ENCODE results near the gene SFR1. TPM values are rescaled to one million over a fixed set of nuclear protein-coding genes. Genes with fewer than 3 reads are reported as not detected.

Gene SFR1
- total RNA-seq, 3 donors from 2014 or later, result 6.3 to 11.4 (median 8.2) TPM

GRCh38 chr10:104098358-104098925 is 23.5 kb upstream of the SFR1 start:
- no peak for DNase-seq (ENCODE audit: low spot score in 2 of 2)
- intact Hi-C loops (cut with DNase I; ENCODE audit: low total_unique reads), result no loop called here
- TF ChIP-seq POLR2AphosphoS5 (IDR thresholded peaks at IDR 0.05) (no peak), CTCF (IDR thresholded peaks at IDR 0.05) (no peak), POLR2A (IDR thresholded peaks at IDR 0.05) (no peak)

GRCh38 chr10:104099269-104099668 is 22.7 kb upstream of the SFR1 start:
- Histone ChIP-seq H3K4me3 (no peak overlapping the region), H3K27me3 (no peaks in the 10 kb centered on the region), H3K27ac (no peak overlapping the region), H3K4me1 (no peaks in the 10 kb centered on the region), H3K36me3 (no peaks in the 10 kb centered on the region), H3K9me3 (no peaks in the 10 kb centered on the region)
- DNase-seq (ENCODE audit: low spot score in 2 of 2), result no peak
- intact Hi-C loops (cut with DNase I; ENCODE audit: low total_unique reads), result no loop called here
- no peak for TF ChIP-seq POLR2AphosphoS5 (IDR thresholded peaks at IDR 0.05)
- no peak for TF ChIP-seq CTCF (IDR thresholded peaks at IDR 0.05)
- TF ChIP-seq POLR2A (IDR thresholded peaks at IDR 0.05), result no peak

More at GRCh38 chr10:104098358-104098925, 23.5 kb upstream of the SFR1 start:
- Histone ChIP-seq H3K36me3 (no peaks in the 10 kb centered on the region), H3K9me3 (peaks cover 0 to 4% of the 10 kb centered on the region in 2 donors), H3K27ac (no peak overlapping the region), H3K4me1 (no peaks in the 10 kb centered on the region), H3K4me3 (no peak overlapping the region), H3K27me3 (no peaks in the 10 kb centered on the region)

- TF ChIP-seq CTCF (IDR thresholded peaks at IDR 0.05) (no peak), POLR2A (IDR thresholded peaks at IDR 0.05) (no peak), POLR2AphosphoS5 (IDR thresholded peaks at IDR 0.05) (no peak)
- Histone ChIP-seq H3K36me3 (no peaks in the 10 kb centered on the region), H3K27me3 (no peaks in the 10 kb centered on the region), H3K4me1 (no peaks in the 10 kb centered on the region), H3K27ac (no peak overlapping the region), H3K4me3 (no peak overlapping the region), H3K9me3 (no peaks in the 10 kb centered on the region)
- intact Hi-C loops (cut with DNase I; ENCODE audit: low total_unique reads), result no loop called here
- DNase-seq (ENCODE audit: low spot score in 2 of 2), result no peak
Observed at GRCh38 chr10:104099941-104100340, 22.0 kb upstream of the SFR1 start.

- TF ChIP-seq POLR2A (IDR thresholded peaks at IDR 0.05), result no peak
- no peak for TF ChIP-seq CTCF (IDR thresholded peaks at IDR 0.05)
- no peak for TF ChIP-seq POLR2AphosphoS5 (IDR thresholded peaks at IDR 0.05)
- no peaks in the 10 kb centered on the region for H3K27me3 ChIP-seq
- no peaks in the 10 kb centered on the region for H3K9me3 ChIP-seq
- intact Hi-C loops (cut with DNase I; ENCODE audit: low total_unique reads), result no loop called here
- H3K4me3 ChIP-seq, result no peak overlapping the region
- DNase-seq (ENCODE audit: low spot score in 2 of 2), result no peak
- H3K36me3 ChIP-seq, result no peaks in the 10 kb centered on the region
- H3K27ac ChIP-seq, result no peak overlapping the region
- no peaks in the 10 kb centered on the region for H3K4me1 ChIP-seq
Observed at GRCh38 chr10:104100795-104101194, 21.2 kb upstream of the SFR1 start.

GRCh38 chr10:104101902-104102301 is 20.1 kb upstream of the SFR1 start:
- TF ChIP-seq POLR2AphosphoS5 (IDR thresholded peaks at IDR 0.05), result no peak
- no peak for TF ChIP-seq CTCF (IDR thresholded peaks at IDR 0.05)
- no peak for TF ChIP-seq POLR2A (IDR thresholded peaks at IDR 0.05)
- DNase-seq (ENCODE audit: low spot score in 2 of 2), result no peak
- intact Hi-C loops (cut with DNase I; ENCODE audit: low total_unique reads), result no loop called here
- H3K36me3 ChIP-seq, result no peaks in the 10 kb centered on the region
- no peaks in the 10 kb centered on the region for H3K9me3 ChIP-seq
- H3K27me3 ChIP-seq, result no peaks in the 10 kb centered on the region
- H3K27ac ChIP-seq, result no peak overlapping the region
- H3K4me3 ChIP-seq, result no peak overlapping the region
- no peaks in the 10 kb centered on the region for H3K4me1 ChIP-seq
